ENCODE data around the gene ASCL2. TPM values are rescaled to one million over a fixed set of nuclear protein-coding genes. Genes with fewer than 3 reads are reported as not detected.
A peak's percentile ranks its signal among the peaks of the same experiment; 100 is the strongest.

ASCL2 gene
- total and polyA plus RNA-seq, 10 donors, result 0.68 to 3.0 (median 2.3) TPM

GRCh38 chr11:2266586-2267305, 3.6 kb downstream of the ASCL2 start:
- H3K27ac ChIP-seq, result peak overlapping the region in 2 of 8 donors; percentile 83 to 88
- H3K4me1 ChIP-seq, result peaks cover 22 to 71% (median 55%) of the 10 kb centered on the region in 6 donors
- intact Hi-C loops (cut with DNase I; ENCODE audit: low total_unique reads), result no loop called here
- no peak for DNase-seq
- H3K9me3 ChIP-seq, result no peaks in the 10 kb centered on the region
- WGBS, 5 donors, result 89 to 93% (median 90%) methylated on average over 26 of the region's 26 CpGs
- no peaks in the 10 kb centered on the region for H3K36me3 ChIP-seq
- H3K4me3 ChIP-seq, result no peak overlapping the region
- TF ChIP-seq POLR2A (IDR thresholded peaks at IDR 0.05), result no peak
- H3K27me3 ChIP-seq (replicated peaks in 1 of 7), result peaks cover 7 to 42% (median 34%) of the 10 kb centered on the region in 7 donors

GRCh38 chr11:2265854-2266585, 4.4 kb downstream of the ASCL2 start:
- H3K27ac ChIP-seq, result peak overlapping the region; percentile 3 to 88 (median 61)
- H3K4me3 ChIP-seq, result peak overlapping the region in 1 of 8 donors; percentile 46
- intact Hi-C loops (cut with DNase I; ENCODE audit: low total_unique reads), result no loop called here
- DNase-seq, result no peak
- H3K36me3 ChIP-seq, result no peaks in the 10 kb centered on the region
- H3K27me3 ChIP-seq (replicated peaks in 1 of 7), result peaks cover 5 to 35% (median 27%) of the 10 kb centered on the region in 7 donors
- H3K9me3 ChIP-seq, result no peaks in the 10 kb centered on the region
- H3K4me1 ChIP-seq, result peaks cover 22 to 64% (median 51%) of the 10 kb centered on the region in 6 donors
- WGBS, 5 donors, result 46 to 62% (median 49%) methylated on average over 24 of the region's 24 CpGs
- TF ChIP-seq POLR2AphosphoS5 (IDR thresholded peaks at IDR 0.05) (peak in 2 of 3 donors; percentile 26 to 37), POLR2A (IDR thresholded peaks at IDR 0.05) (no peak)

- H3K27me3 ChIP-seq (replicated peaks in 1 of 7), result peaks cover 3 to 29% (median 21%) of the 10 kb centered on the region in 7 donors
- peak overlapping the region; percentile 3 to 88 (median 61) for H3K27ac ChIP-seq
- peaks cover 17 to 58% (median 44%) of the 10 kb centered on the region in 6 donors for H3K4me1 ChIP-seq
- TF ChIP-seq CTCF (IDR thresholded peaks at IDR 0.05 in 8 of 11, conservative IDR thresholded peaks at IDR 0.05 in 3 of 11), result peak in 3 of 11 experiments; percentile 17 to 28 (median 26)
- TF ChIP-seq POLR2AphosphoS5 (IDR thresholded peaks at IDR 0.05), result peak in 1 of 3 donors; percentile 49
- no peak for TF ChIP-seq POLR2A (IDR thresholded peaks at IDR 0.05)
- DNase-seq, result no peak
- intact Hi-C loops (cut with DNase I; ENCODE audit: low total_unique reads), result no loop called here
- H3K36me3 ChIP-seq, result no peaks in the 10 kb centered on the region
- WGBS, 5 donors, result 3 to 14% (median 10%) methylated on average over 2 of the region's 2 CpGs
- H3K4me3 ChIP-seq, result peak overlapping the region in 1 of 8 donors; percentile 46
- no peaks in the 10 kb centered on the region for H3K9me3 ChIP-seq
Observed at GRCh38 chr11:2265396-2265795, 5.0 kb downstream of the ASCL2 start.

GRCh38 chr11:2264366-2265053, 5.9 kb downstream of the ASCL2 start:
- DNase-seq, result no peak
- Histone ChIP-seq H3K27ac (peak overlapping the region in 1 of 8 donors; percentile 83), H3K9me3 (no peaks in the 10 kb centered on the region), H3K4me3 (no peak overlapping the region), H3K27me3 (replicated peaks in 1 of 7) (peaks cover 0 to 25% (median 12%) of the 10 kb centered on the region in 7 donors), H3K4me1 (peaks cover 14 to 49% (median 35%) of the 10 kb centered on the region in 6 donors), H3K36me3 (no peaks in the 10 kb centered on the region)
- TF ChIP-seq POLR2AphosphoS5 (IDR thresholded peaks at IDR 0.05) (no peak), POLR2A (IDR thresholded peaks at IDR 0.05) (no peak), CTCF (IDR thresholded peaks at IDR 0.05 in 8 of 11, conservative IDR thresholded peaks at IDR 0.05 in 3 of 11) (no peak)
- WGBS, 5 donors, result 90 to 95% (median 91%) methylated on average over 20 to 22 of the region's 22 CpGs
- intact Hi-C loops (cut with DNase I; ENCODE audit: low total_unique reads), result no loop called here

Measured in spleen (tissue), 11 donors.